ENCODE results near the gene DUSP19. TPM values are rescaled to one million over a fixed set of nuclear protein-coding genes. Genes with fewer than 3 reads are reported as not detected.

Gene DUSP19
- total and polyA plus RNA-seq, 10 of the 15 experiments (the other 5 are each of a cell fraction or from before 2014, with no cell fraction given): 0.16 to 1.7 (median 0.57) TPM

GRCh38 chr2:183038341-183039300 lies 39.9 kb upstream of the DUSP19 start, which contains the start of gene NCKAP1:
NCKAP1 (minus strand) TSS chr2:183038457; CDS start chr2:183038099, 358 bp downstream.
- ChIA-PET RAD21 (ENCODE audit: unreplicated experiment) (no interaction called here), CTCF (interaction anchor here (0.8 to 1.0 kb wide), 3 partner anchors 13 to 39 kb away, joined by 3 to 5 read pairs (median 5); no protein-coding TSS in a partner anchor), POLR2A (no interaction called here), SMC1A (ENCODE audit: uncharacterized antibody, unreplicated experiment) (interaction anchor here (0.8 to 1.0 kb wide), 2 partner anchors 12 to 17 kb away, joined by 3 read pairs; no protein-coding TSS in a partner anchor)
- peaks cover 13% of the 10 kb centered on the region; the same call in 1 of the 2 replicates for H3K4me1 ChIP-seq (ENCODE audit: control insufficient read depth, insufficient read depth, low read length)
- peak; percentile 94 for ATAC-seq
- H3K27me3 ChIP-seq (replicated peaks in 1 of 2; ENCODE audit: control insufficient read depth in 2 of 2, insufficient read depth in 2 of 2, low read length in 1 of 2): peaks cover 6 to 8% of the 10 kb centered on the region in 2 experiments; a peak in 3 of 4 replicates
- FAIRE-seq: no peak
- intact Hi-C loops (cut with micrococcal nuclease; ENCODE audit: unreplicated experiment): loop anchor here (5.0 kb wide), 1 partner anchor 94 kb away; no protein-coding TSS in a partner anchor
- peak within 1 kb of the TSS; percentile 54 for H3K9ac ChIP-seq (ENCODE audit: control insufficient read depth, insufficient read depth, low read length)
- H3K4me2 ChIP-seq (ENCODE audit: control insufficient read depth, insufficient read depth): peak within 1 kb of the TSS; percentile 96
- no peaks in the 10 kb centered on the region for H3K9me3 ChIP-seq (replicated peaks; ENCODE audit: control insufficient read depth, insufficient read depth, low read length)
- no peaks in the 10 kb centered on the region for H4K20me1 ChIP-seq (ENCODE audit: control insufficient read depth, insufficient read depth)
- H3K4me3 ChIP-seq: peak within 1 kb of the TSS; percentile 83
- in situ Hi-C loops (cut with MboI): no loop called here
- H2AFZ ChIP-seq (ENCODE audit: control insufficient read depth, low read depth, low read length): peak within 1 kb of the TSS; percentile 72
- H3K36me3 ChIP-seq (ENCODE audit: control insufficient read depth in 2 of 2, insufficient read depth in 2 of 2, low read length in 1 of 2): no peaks in the 10 kb centered on the region
- no TSS peak for BruUV-seq (replicated peaks)
- no peak within 1 kb of the TSS for H3K27ac ChIP-seq (ENCODE audit: control insufficient read depth, insufficient read depth)
- no peaks in the 10 kb centered on the region for H3K79me2 ChIP-seq (ENCODE audit: control insufficient read depth, insufficient read depth, low read length)
- WGBS (ENCODE audit: insufficient coverage, insufficient replicate concordance, low lambda C conversion rate, missing lambda C conversion rate): 6% methylated on average over 35 of the region's 68 CpGs
- DNase-seq (ENCODE audit: low read depth, low spot score): no peak
- no peak for TF ChIP-seq ATF2 (IDR thresholded peaks at IDR 0.05; ENCODE audit: low read length)
- TF ChIP-seq BHLHE40 (IDR thresholded peaks at IDR 0.05; ENCODE audit: borderline replicate concordance in 1 of 2, low read depth in 2 of 2, low read length in 1 of 2): peak; percentile 58 to 86; a peak in 3 of 4 replicates
- TF ChIP-seq EZH2 (IDR thresholded peaks at IDR 0.05; ENCODE audit: borderline replicate concordance, control insufficient read depth, low read depth, low read length): 0 out of 2 replicates have a peak, but pooled peaks have one; percentile 35
- peak; percentile 59; the same call in 1 of the 2 replicates for TF ChIP-seq ATF3 (IDR thresholded peaks at IDR 0.05; ENCODE audit: borderline replicate concordance, extremely low read depth, low read depth, low read length)
- TF ChIP-seq RAD51 (IDR thresholded peaks at IDR 0.05): no peak
- TF ChIP-seq YY1 (IDR thresholded peaks at IDR 0.05; ENCODE audit: low read depth, low read length): peak; percentile 48; the same call in 1 of the 2 replicates
- TF ChIP-seq, protein P1, sequence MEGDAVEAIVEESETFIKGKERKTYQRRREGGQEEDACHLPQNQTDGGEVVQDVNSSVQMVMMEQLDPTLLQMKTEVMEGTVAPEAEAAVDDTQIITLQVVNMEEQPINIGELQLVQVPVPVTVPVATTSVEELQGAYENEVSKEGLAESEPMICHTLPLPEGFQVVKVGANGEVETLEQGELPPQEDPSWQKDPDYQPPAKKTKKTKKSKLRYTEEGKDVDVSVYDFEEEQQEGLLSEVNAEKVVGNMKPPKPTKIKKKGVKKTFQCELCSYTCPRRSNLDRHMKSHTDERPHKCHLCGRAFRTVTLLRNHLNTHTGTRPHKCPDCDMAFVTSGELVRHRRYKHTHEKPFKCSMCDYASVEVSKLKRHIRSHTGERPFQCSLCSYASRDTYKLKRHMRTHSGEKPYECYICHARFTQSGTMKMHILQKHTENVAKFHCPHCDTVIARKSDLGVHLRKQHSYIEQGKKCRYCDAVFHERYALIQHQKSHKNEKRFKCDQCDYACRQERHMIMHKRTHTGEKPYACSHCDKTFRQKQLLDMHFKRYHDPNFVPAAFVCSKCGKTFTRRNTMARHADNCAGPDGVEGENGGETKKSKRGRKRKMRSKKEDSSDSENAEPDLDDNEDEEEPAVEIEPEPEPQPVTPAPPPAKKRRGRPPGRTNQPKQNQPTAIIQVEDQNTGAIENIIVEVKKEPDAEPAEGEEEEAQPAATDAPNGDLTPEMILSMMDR (IDR thresholded peaks at IDR 0.05 in 2 of 3, conservative IDR thresholded peaks at IDR 0.05 in 1 of 3; ENCODE audit: control insufficient read depth in 2 of 3, extremely low read depth in 1 of 3, insufficient read depth in 1 of 3, low read depth in 3 of 3, low read length in 3 of 3): peak; percentile 60 to 73 (median 61); a peak in 5 of 6 replicates
- peak; percentile 50; the same call in 1 of the 2 replicates for TF ChIP-seq ZNF592 (IDR thresholded peaks at IDR 0.05)
- TF ChIP-seq IKZF1 (conservative IDR thresholded peaks at IDR 0.05): 0 out of 2 replicates have a peak, but pooled peaks have one; percentile 19
- TF ChIP-seq RELA (IDR thresholded peaks at IDR 0.05; ENCODE audit: borderline replicate concordance, partially characterized antibody): no peak
- peak; percentile 64; the same call in 1 of the 2 replicates for TF ChIP-seq SMARCA5 (IDR thresholded peaks at IDR 0.05)
